ENCODE results near the gene DAZAP1. TPM values are rescaled to one million over a fixed set of nuclear protein-coding genes. Genes with fewer than 3 reads are reported as not detected.

The DAZAP1 gene
- total and polyA plus RNA-seq, 2 experiments from 2014 or later = 35.8 to 46.8 TPM

DNA sequence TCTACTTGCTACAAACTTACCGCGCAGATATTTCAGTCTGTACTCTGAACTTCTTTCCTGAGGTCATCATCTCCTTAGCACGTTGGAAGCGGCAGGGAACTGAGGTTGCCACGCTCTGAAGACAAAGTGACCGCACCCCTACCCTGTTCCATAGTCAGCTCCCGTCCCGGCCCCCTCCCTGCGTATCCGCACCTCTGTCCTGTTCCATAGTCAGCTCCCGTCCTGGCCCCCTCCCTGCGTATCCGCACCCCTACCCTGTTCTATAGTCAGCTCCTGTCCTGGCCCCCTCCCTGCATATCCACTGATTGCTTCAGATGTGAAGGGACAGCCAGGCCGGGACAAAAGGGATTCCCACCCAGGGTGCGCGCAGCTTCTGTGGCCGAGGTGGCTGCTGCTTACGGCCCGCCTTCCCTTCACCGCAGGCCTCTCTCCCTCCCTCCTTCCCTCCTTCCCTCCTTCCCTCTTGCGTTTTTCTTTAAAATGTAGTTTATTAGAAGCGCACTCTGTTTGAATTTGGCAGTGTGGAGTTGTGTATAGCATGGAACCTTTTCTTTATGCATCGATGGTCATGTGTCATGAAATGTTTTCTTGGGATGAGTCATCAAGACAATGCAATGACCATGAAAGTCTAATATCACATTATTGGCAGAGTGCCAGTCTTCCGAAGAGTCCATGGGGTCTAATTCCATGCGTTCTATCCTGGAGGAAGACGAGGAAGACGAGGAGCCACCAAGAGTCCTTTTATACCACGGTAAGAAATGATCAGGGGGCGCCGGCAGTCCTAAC lies 45.6 kb upstream of the DAZAP1 start:
- H3K4me3 ChIP-seq = no peak overlapping the region
- peaks cover 7% of the 10 kb centered on the region for H3K4me1 ChIP-seq (ENCODE audit: insufficient read depth)
- no peaks in the 10 kb centered on the region for H3K9me3 ChIP-seq (ENCODE audit: low read depth)
- peaks cover 8% of the 10 kb centered on the region for H3K79me2 ChIP-seq
- no peaks in the 10 kb centered on the region for H3K27me3 ChIP-seq
- no peak for TF ChIP-seq EZH2 (IDR thresholded peaks at IDR 0.05; ENCODE audit: borderline replicate concordance)
- TF ChIP-seq, protein P1, sequence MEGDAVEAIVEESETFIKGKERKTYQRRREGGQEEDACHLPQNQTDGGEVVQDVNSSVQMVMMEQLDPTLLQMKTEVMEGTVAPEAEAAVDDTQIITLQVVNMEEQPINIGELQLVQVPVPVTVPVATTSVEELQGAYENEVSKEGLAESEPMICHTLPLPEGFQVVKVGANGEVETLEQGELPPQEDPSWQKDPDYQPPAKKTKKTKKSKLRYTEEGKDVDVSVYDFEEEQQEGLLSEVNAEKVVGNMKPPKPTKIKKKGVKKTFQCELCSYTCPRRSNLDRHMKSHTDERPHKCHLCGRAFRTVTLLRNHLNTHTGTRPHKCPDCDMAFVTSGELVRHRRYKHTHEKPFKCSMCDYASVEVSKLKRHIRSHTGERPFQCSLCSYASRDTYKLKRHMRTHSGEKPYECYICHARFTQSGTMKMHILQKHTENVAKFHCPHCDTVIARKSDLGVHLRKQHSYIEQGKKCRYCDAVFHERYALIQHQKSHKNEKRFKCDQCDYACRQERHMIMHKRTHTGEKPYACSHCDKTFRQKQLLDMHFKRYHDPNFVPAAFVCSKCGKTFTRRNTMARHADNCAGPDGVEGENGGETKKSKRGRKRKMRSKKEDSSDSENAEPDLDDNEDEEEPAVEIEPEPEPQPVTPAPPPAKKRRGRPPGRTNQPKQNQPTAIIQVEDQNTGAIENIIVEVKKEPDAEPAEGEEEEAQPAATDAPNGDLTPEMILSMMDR (IDR thresholded peaks at IDR 0.05; ENCODE audit: poor library complexity) = no peak
- no peak for TF ChIP-seq EZH2phosphoT487 (IDR thresholded peaks at IDR 0.05; ENCODE audit: low read depth, severe bottlenecking, unreplicated experiment)
- H3K36me3 ChIP-seq (replicated peaks; ENCODE audit: insufficient read depth, low read depth) = no peaks in the 10 kb centered on the region
- no peak overlapping the region for H2AFZ ChIP-seq
- H4K20me1 ChIP-seq (ENCODE audit: insufficient read depth, poor library complexity, severe bottlenecking) = peaks cover under 1% of the 10 kb centered on the region
- H3K9me2 ChIP-seq (replicated peaks; ENCODE audit: insufficient read depth) = no peaks in the 10 kb centered on the region
- H3K27ac ChIP-seq = peak overlapping the region; percentile 11
- peak overlapping the region; percentile 51 for H3K4me2 ChIP-seq
- no peak for DNase-seq (ENCODE audit: low spot score)
- WGBS (ENCODE audit: low lambda C conversion rate, missing lambda C conversion rate) = 92% methylated on average over 30 of the region's 30 CpGs

DNA sequence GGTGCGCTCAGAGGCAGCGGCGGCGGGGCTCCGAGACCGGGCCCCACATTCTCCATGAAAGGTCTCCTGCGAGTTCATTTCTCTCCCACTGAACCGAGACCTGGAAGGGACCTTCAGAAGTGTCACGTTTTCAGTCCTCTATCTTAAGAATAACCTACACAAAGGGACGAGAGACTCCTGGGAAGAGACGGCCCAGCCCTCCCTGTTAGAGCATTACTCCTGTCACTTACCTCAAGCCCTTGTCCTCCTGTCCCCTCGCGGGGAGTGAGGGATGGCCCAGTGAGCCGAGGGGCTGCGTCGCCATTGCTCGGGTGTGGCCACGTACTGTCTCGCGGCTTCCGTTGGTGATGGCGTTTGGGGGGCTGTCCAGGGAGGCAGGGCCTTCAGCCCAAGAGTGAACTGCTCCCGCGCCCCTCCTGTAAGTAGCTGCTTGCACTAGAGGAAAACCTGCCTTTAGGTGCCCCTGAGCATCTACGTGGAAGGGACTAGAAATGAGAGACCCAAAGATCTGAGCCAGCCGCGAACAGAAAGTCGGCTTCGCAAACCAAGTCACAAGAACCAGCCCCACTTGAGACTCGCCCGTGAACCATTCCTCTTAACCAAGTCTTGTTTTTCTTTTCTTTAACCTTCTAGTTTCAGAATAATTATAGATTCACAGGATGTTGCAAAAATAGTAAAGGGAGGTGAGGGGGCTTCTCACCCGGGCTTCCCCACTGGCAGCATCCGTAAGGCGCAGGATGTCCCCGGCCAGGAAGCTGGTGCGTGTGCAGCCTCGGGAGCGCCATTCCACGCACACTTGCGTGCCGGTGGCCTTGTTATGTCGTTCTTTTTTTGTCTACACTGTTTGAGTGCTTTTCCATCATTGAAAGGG lies 44.8 kb upstream of the DAZAP1 start:
- Histone ChIP-seq H3K4me1 (ENCODE audit: insufficient read depth) (peaks cover 6% of the 10 kb centered on the region), H3K36me3 (replicated peaks; ENCODE audit: insufficient read depth, low read depth) (no peaks in the 10 kb centered on the region), H3K27me3 (no peaks in the 10 kb centered on the region), H3K79me2 (no peaks in the 10 kb centered on the region), H3K4me3 (no peak overlapping the region), H4K20me1 (ENCODE audit: insufficient read depth, poor library complexity, severe bottlenecking) (no peaks in the 10 kb centered on the region), H2AFZ (no peak overlapping the region), H3K9me3 (ENCODE audit: low read depth) (no peaks in the 10 kb centered on the region), H3K4me2 (no peak overlapping the region), H3K27ac (no peak overlapping the region), H3K9me2 (replicated peaks; ENCODE audit: insufficient read depth) (no peaks in the 10 kb centered on the region)
- TF ChIP-seq EZH2phosphoT487 (IDR thresholded peaks at IDR 0.05; ENCODE audit: low read depth, severe bottlenecking, unreplicated experiment) = no peak
- no peak for TF ChIP-seq EZH2 (IDR thresholded peaks at IDR 0.05; ENCODE audit: borderline replicate concordance)
- TF ChIP-seq, protein P1 (IDR thresholded peaks at IDR 0.05; ENCODE audit: poor library complexity) = no peak
- 94% methylated on average over 42 of the region's 42 CpGs for WGBS (ENCODE audit: low lambda C conversion rate, missing lambda C conversion rate)
- no peak for DNase-seq (ENCODE audit: low spot score)

DNA sequence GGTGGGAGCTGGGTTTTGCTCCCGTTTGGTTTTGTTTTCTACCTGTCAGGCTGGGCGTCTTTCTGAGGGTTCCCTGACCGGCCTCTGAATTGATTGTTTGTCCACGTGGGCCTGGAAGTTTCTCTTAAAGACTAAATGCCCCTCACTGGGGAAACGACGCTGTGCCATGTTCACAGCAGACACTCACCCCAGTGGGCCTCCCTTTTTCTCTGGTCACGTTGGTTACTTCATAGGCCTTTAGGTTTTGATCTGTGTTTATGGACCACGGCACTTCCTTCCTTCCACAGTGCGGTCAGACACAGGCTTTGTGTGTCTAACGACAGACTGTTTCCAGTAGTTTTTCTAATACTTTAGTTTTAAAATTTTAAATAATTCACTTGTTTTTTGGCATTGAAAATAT lies 43.8 kb upstream of the DAZAP1 start:
- no peaks in the 10 kb centered on the region for H3K27me3 ChIP-seq
- TF ChIP-seq EZH2phosphoT487 (IDR thresholded peaks at IDR 0.05; ENCODE audit: low read depth, severe bottlenecking, unreplicated experiment) (no peak), EZH2 (IDR thresholded peaks at IDR 0.05; ENCODE audit: borderline replicate concordance) (no peak)
- TF ChIP-seq, protein P1 (IDR thresholded peaks at IDR 0.05; ENCODE audit: poor library complexity) = no peak
- H3K9me2 ChIP-seq (replicated peaks; ENCODE audit: insufficient read depth) = no peaks in the 10 kb centered on the region
- no peaks in the 10 kb centered on the region for H4K20me1 ChIP-seq (ENCODE audit: insufficient read depth, poor library complexity, severe bottlenecking)
- WGBS (ENCODE audit: low lambda C conversion rate, missing lambda C conversion rate) = 91% methylated on average over 10 of the region's 10 CpGs
- H3K4me1 ChIP-seq (ENCODE audit: insufficient read depth) = peaks cover 6% of the 10 kb centered on the region
- no peak overlapping the region for H3K4me2 ChIP-seq
- no peaks in the 10 kb centered on the region for H3K9me3 ChIP-seq (ENCODE audit: low read depth)
- H3K79me2 ChIP-seq = no peaks in the 10 kb centered on the region
- H3K4me3 ChIP-seq = no peak overlapping the region
- H3K36me3 ChIP-seq (replicated peaks; ENCODE audit: insufficient read depth, low read depth) = no peaks in the 10 kb centered on the region
- H2AFZ ChIP-seq = no peak overlapping the region
- no peak for DNase-seq (ENCODE audit: low spot score)
- H3K27ac ChIP-seq = no peak overlapping the region

Measured in hepatocyte (in vitro differentiated cells).